GM23248 (cell line): ENCODE measurements around the gene NOSIP. TPM values are rescaled to one million over a fixed set of nuclear protein-coding genes. Genes with fewer than 3 reads are reported as not detected.

Experiments used
- DNase-seq: peaks from one replicate; pipeline ENCODE4 v3.0.0-alpha.2; 2015
- H2AFZ ChIP-seq: fragments of 200-600 bp; sonication (generic); 2 replicates; pipeline ENCODE4 v1.6.1; 2016; ENCODE audit warnings: antibody characterized with exemption
- H3F3A ChIP-seq: fragments of 200-600 bp; sonication (generic); 2 replicates; pipeline ENCODE4 v1.6.1; 2016; ENCODE audit warnings: mild to moderate bottlenecking, antibody characterized with exemption, mixed run types; ENCODE audit not compliant: insufficient read depth
- H3K27ac ChIP-seq: fragments of 200-600 bp; sonication (generic); 2 replicates; pipeline ENCODE4 v1.5.1; 2016; ENCODE audit warnings: mild to moderate bottlenecking
- H3K27me3 ChIP-seq: fragments of 200-600 bp; sonication (generic); replicated peaks from 2 replicates; pipeline ENCODE4 v1.6.1; 2016; ENCODE audit warnings: mild to moderate bottlenecking; ENCODE audit not compliant: insufficient read depth
- H3K36me3 ChIP-seq: fragments of 200-600 bp; sonication (generic); 2 replicates; pipeline ENCODE4 v1.6.1; 2016; ENCODE audit warnings: low read depth, mild to moderate bottlenecking
- H3K4me1 ChIP-seq: fragments of 200-600 bp; sonication (generic); 2 replicates; pipeline ENCODE4 v1.6.1; 2016; ENCODE audit warnings: mild to moderate bottlenecking; ENCODE audit not compliant: insufficient read depth
- H3K4me2 ChIP-seq: fragments of 200-600 bp; sonication (generic); one replicate; pipeline ENCODE4 v1.6.1; 2016; ENCODE audit warnings: mild to moderate bottlenecking; ENCODE audit not compliant: unreplicated experiment
- H3K4me3 ChIP-seq: fragments of 200-600 bp; sonication (generic); 2 replicates; pipeline ENCODE4 v1.5.1; 2016; ENCODE audit warnings: mild to moderate bottlenecking
- H3K79me2 ChIP-seq: fragments of 200-600 bp; sonication (generic); 2 replicates; pipeline ENCODE4 v1.6.1; 2016; ENCODE audit warnings: mild to moderate bottlenecking; ENCODE audit not compliant: insufficient read depth
- H3K9ac ChIP-seq: fragments of 200-600 bp; sonication (generic); 2 replicates; pipeline ENCODE4 v1.6.1; 2016; ENCODE audit warnings: mild to moderate bottlenecking
- H3K9me2 ChIP-seq: fragments of 200-600 bp; sonication (generic); 2 replicates; pipeline ENCODE4 v1.6.1; 2016; ENCODE audit warnings: mixed run types, mild to moderate bottlenecking, moderate library complexity; ENCODE audit not compliant: insufficient read depth
- H3K9me3 ChIP-seq: fragments of 200-600 bp; sonication (generic); one replicate; pipeline ENCODE4 v1.6.1; 2017; ENCODE audit warnings: low read depth
- H4K20me1 ChIP-seq: fragments of 200-600 bp; sonication (generic); 2 replicates; pipeline ENCODE4 v1.6.0; 2016; ENCODE audit not compliant: insufficient read depth
- EZH2 ChIP-seq: fragments of 200-600 bp; sonication (generic); IDR thresholded peaks from 2 replicates; pipeline ENCODE4 v1.6.1; 2018; ENCODE audit warnings: antibody characterized with exemption, mild to moderate bottlenecking; ENCODE audit not compliant: insufficient read depth, poor library complexity, severe bottlenecking
- EZH2phosphoT487 ChIP-seq: fragments of 200-600 bp; sonication (generic); IDR thresholded peaks from 2 replicates; pipeline ENCODE4 v1.6.1; 2018; ENCODE audit warnings: antibody characterized with exemption, moderate library complexity, mild to moderate bottlenecking, low read depth; ENCODE audit not compliant: insufficient read depth
- WGBS, 2 experiments: methylation state at CpG; one replicate each; pipeline ENCODE4 v1.1.6; 2015 to 2017; ENCODE audit warnings: low lambda C conversion rate in 2 of 2, low coverage in 1 of 2; ENCODE audit errors: missing lambda C conversion rate in 2 of 2; 5-methylcytosine and 5-hydroxymethylcytosine counted together
- in situ Hi-C: fragments of 300-500 bp; cut with MboI; formaldehyde crosslinking; loops from 2 replicates; pipeline ENCODE4 v1.15.0; 2020
- polyA plus RNA-seq: library from polyadenylated mRNA; unstranded; fragments of >200 nt; fragmentation: Nextera tagmentation; extraction: Ambion mirVana; gene quantifications from 2 replicates; pipeline ENCODE4 v1.2.1, GENCODE V29; 2016
- total RNA-seq: library from RNA; depleted of rRNA; stranded (reverse); fragments of >200 nt; shearing (Covaris generic); gene quantifications from 2 replicates; pipeline ENCODE4 v1.2.3, GENCODE V29; 2014

Gene NOSIP
- total and polyA plus RNA-seq, 2 experiments from 2014 or later, result 53.2 to 84.3 TPM

- H3K9ac ChIP-seq, result no peak overlapping the region
- H3F3A ChIP-seq, result peaks cover 21% of the 10 kb centered on the region
- no peak overlapping the region for H3K4me3 ChIP-seq
- peaks cover 10% of the 10 kb centered on the region for H3K4me1 ChIP-seq
- WGBS, 2 experiments, result 71 to 75% methylated on average over 7 of the region's 7 CpGs
- H3K9me3 ChIP-seq, result no peaks in the 10 kb centered on the region
- no peak overlapping the region for H3K4me2 ChIP-seq
- H3K79me2 ChIP-seq, result peaks cover 35% of the 10 kb centered on the region
- H3K27ac ChIP-seq, result no peak overlapping the region
- no peaks in the 10 kb centered on the region for H4K20me1 ChIP-seq
- TF ChIP-seq EZH2 (no peak), EZH2phosphoT487 (no peak)
- H3K9me2 ChIP-seq, result no peaks in the 10 kb centered on the region
- H2AFZ ChIP-seq, result no peak overlapping the region
- DNase-seq, result no peak
- H3K27me3 ChIP-seq, result no peaks in the 10 kb centered on the region
- H3K36me3 ChIP-seq, result peaks cover 19% of the 10 kb centered on the region; the same call in 1 of the 2 replicates
- in situ Hi-C loops, result no loop called here
These were observed 21.8 kb downstream of the NOSIP start for GRCh38 chr19:49558591-49558990.

GRCh38 chr19:49557641-49558325 lies 22.6 kb downstream of the NOSIP start:
- no peak overlapping the region for H3K27ac ChIP-seq
- H4K20me1 ChIP-seq, result no peaks in the 10 kb centered on the region
- DNase-seq, result no peak
- 87 to 89% methylated on average over 18 of the region's 18 CpGs for WGBS, 2 experiments
- peaks cover 19% of the 10 kb centered on the region; the same call in 1 of the 2 replicates for H3K36me3 ChIP-seq
- H3K79me2 ChIP-seq, result peaks cover 27% of the 10 kb centered on the region
- peaks cover 26% of the 10 kb centered on the region for H3F3A ChIP-seq
- H3K9me3 ChIP-seq, result no peaks in the 10 kb centered on the region
- no peak for TF ChIP-seq EZH2
- TF ChIP-seq EZH2phosphoT487, result no peak
- H3K4me1 ChIP-seq, result peaks cover 13% of the 10 kb centered on the region
- H3K4me3 ChIP-seq, result no peak overlapping the region
- in situ Hi-C loops, result no loop called here
- H3K9ac ChIP-seq, result no peak overlapping the region
- H3K4me2 ChIP-seq, result no peak overlapping the region
- H3K9me2 ChIP-seq, result no peaks in the 10 kb centered on the region
- H3K27me3 ChIP-seq, result no peaks in the 10 kb centered on the region
- no peak overlapping the region for H2AFZ ChIP-seq

- no peak overlapping the region for H3K4me2 ChIP-seq
- no peak for DNase-seq
- no peak overlapping the region for H2AFZ ChIP-seq
- 88% methylated on average over 44 to 61 of the region's 66 CpGs for WGBS, 2 experiments
- H3K27ac ChIP-seq, result no peak overlapping the region
- H3K79me2 ChIP-seq, result peaks cover 16% of the 10 kb centered on the region
- H3K36me3 ChIP-seq, result peaks cover 19% of the 10 kb centered on the region; the same call in 1 of the 2 replicates
- no peak overlapping the region for H3K4me3 ChIP-seq
- in situ Hi-C loops, result no loop called here
- no peaks in the 10 kb centered on the region for H3K9me3 ChIP-seq
- H3K9ac ChIP-seq, result no peak overlapping the region
- peaks cover 13% of the 10 kb centered on the region for H3K4me1 ChIP-seq
- TF ChIP-seq EZH2 (no peak), EZH2phosphoT487 (no peak)
- no peaks in the 10 kb centered on the region for H3K27me3 ChIP-seq
- H4K20me1 ChIP-seq, result no peaks in the 10 kb centered on the region
- no peaks in the 10 kb centered on the region for H3K9me2 ChIP-seq
- peaks cover 30% of the 10 kb centered on the region for H3F3A ChIP-seq
These were observed 23.7 kb downstream of the NOSIP start for GRCh38 chr19:49556412-49557398.

- no peak overlapping the region for H3K9ac ChIP-seq
- WGBS, 2 experiments, result 81 to 96% methylated on average over 35 to 52 of the region's 53 CpGs
- in situ Hi-C loops, result no loop called here
- no peak overlapping the region for H3K4me2 ChIP-seq
- no peak overlapping the region for H3K27ac ChIP-seq
- no peak overlapping the region for H2AFZ ChIP-seq
- H3K27me3 ChIP-seq, result no peaks in the 10 kb centered on the region
- peak; percentile 79 for DNase-seq
- no peaks in the 10 kb centered on the region for H3K9me2 ChIP-seq
- H3K4me3 ChIP-seq, result no peak overlapping the region
- peaks cover 30% of the 10 kb centered on the region for H3F3A ChIP-seq
- H3K36me3 ChIP-seq, result peaks cover 19% of the 10 kb centered on the region; the same call in 1 of the 2 replicates
- H3K79me2 ChIP-seq, result 0 out of 2 replicates have a peak, but pooled peaks cover 8% of the 10 kb centered on the region
- H3K4me1 ChIP-seq, result peaks cover 13% of the 10 kb centered on the region
- no peak for TF ChIP-seq EZH2
- no peak for TF ChIP-seq EZH2phosphoT487
- H4K20me1 ChIP-seq, result no peaks in the 10 kb centered on the region
- H3K9me3 ChIP-seq, result no peaks in the 10 kb centered on the region
These were observed 24.6 kb downstream of the NOSIP start for GRCh38 chr19:49555600-49556411.
